ENCODE data around the gene SHISA6.

Gene SHISA6

DNA sequence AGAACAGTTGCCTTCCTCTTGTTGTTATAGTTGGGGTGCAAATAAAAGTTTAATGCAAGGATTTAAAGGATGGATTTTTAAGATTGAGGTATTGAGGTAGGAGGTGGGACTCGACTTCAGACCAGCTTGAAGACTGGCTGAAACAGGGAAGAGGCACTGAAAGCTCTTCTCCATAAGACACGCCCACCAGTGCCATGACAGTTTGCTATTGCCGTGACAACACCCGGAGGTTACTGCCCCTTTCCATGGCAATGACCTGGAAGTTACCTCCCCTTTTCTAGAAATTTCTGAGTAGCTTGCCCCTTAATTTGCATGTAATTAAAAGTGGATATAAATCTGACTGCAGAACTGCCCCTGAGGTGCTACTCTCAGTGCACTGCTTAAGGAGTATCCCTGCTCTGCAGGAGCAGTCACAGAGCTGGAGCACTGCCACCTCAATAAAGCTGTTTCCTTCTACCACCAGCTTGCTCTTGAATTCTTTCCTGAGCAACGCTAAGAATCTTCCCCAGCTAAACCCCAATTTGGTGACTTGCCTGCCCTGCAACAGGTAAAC lies 122.6 kb downstream of the SHISA6 start:
- no peak for DNase-seq

DNA sequence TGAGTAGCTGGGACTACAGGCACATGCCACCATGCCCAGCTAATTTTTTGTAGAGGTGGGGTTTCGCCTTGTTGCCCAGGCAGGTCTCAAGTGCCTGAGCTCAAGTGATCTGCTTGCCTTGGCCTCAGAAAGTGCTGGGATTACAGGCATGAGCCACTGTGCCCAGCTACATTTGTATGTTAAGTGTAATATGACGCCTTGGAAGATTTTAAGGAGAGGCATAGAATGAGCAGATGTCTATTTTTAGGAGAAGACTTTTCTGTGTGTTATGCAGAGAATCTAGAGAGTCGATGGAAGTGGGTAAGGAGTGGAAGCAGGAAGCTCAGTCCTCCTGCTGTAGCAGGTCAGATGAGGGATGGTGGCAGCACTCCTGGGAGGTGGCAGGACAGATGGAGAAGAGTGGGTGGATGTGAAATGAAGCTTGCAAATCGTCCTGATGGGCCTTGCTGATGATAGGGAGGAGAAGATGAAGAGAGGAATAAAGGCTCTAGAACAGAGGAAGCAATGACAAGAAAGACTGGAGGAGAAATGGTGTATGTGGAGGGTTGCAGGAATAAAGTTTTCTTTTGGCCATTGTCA lies 125.3 kb downstream of the SHISA6 start:
- DNase-seq, result no peak

DNA sequence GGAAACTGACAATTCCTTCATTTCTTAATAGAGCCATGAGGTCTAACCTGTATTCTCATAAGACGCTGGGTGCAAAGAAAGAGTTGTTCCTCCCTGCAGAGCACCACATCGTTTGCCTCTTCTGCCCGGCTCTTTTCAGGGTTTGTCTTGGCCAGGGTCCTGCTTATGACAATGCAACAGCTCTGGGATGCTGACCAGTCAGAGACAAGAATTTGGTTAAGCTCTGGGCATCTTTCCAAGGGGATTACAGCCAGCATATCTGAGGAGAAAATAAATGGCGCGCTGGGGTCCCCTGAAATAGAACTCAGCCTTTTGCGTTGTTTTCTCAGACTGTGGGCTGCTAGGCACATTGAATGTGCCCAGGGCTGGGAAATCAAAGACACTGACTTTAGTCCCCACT lies 128.6 kb downstream of the SHISA6 start:
- no peak for DNase-seq

DNA sequence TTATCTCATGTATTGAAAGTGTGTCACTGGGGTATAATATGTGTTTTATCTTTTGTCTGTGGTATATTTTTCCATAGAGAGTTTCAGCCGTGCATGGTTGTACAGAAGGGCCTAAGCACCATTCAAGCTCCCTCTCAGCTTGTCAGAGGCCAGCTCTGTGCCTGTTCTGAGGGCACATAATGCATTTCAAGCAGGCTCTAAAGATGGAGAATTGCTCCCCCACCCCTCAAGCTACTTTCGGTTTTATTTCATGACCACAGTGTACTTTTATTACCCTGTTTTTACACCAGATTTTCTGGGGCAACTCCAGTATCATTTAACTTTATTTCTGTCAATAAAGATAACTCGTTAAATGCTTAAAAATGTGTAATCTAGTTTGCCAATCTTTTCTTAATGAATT lies 131.7 kb downstream of the SHISA6 start:
- no peak for DNase-seq

GRCh38 chr17:11378506-11378905 lies 137.5 kb downstream of the SHISA6 start:
- DNase-seq, result no peak

DNA sequence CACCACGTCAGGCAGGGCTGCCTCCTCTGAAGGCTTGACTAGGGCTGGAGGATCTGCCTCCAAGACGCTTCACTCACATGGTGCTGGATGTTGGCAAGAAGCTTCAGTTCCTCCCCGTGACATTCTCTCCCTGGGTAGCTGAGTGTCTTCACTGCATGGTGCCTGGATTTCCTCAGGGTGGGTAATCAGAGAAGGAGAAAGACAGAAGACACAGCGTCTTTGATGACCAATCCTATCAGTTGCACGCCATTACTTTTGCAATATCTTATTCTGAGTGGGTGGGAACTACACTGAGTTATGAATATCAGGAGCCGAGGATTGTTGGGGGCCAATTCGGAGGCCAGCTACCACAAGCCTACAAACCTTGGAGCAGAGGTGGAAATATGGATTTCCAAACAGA lies 139.7 kb downstream of the SHISA6 start:
- DNase-seq, result no peak

DNA sequence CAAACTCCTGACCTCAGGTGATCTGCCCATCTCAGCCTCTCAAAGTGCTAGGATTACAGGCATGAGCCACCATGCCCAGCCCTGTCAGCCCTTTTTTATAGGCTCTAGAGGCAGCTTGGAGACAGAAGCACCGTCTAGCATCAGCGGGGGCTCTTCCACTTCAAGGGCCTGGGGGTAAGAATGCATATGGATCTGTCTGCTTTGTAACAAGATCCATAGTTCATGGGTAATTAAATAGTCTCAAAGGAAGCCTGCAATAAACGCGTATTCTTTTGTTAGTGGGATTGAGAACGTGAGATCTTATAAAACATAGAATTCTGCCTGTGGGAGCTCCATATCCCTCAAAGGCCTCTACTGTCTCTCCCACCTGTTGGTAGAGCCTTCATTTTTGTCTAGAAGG lies 142.1 kb downstream of the SHISA6 start:
- no peak for DNase-seq

DNA sequence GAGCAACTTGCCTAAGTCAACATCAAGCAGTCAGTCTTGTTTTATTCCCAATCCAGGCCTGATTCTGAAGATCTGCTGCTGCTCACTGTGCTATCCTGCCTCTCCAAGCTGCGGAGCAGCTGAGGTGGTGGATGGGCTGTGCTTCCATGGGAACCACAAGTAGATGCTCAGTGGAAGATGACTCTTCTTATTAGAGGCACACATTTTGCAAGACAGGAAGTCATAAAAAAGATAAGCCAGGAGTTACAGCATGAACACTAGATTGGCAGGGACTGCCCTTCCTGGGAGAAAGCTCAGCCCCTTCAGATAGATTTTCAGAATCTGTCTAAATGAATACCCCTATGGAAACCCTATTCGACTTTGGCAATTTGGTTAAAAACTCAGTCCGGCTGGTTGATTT lies 143.1 kb downstream of the SHISA6 start:
- DNase-seq, result no peak

DNA sequence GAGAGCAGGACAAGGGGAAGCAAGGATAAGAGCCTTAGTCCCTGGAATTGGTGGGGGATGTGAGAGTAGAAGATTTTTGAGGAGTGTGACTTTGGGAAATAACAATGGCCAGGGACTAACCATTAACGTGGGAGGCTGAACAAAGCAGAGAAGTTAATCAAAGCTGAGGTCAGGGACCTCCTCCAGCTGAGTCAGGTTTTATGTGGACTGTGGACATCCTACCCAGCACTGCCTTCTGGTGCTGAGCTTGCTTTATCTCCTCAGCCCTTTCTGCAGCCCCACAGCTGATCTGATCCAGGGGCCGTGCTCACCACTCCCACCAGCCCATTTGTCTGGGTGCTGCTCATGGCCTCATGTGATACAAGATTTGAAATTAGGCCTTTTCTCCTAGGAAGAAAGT lies 146.6 kb downstream of the SHISA6 start:
- no peak for DNase-seq

DNA sequence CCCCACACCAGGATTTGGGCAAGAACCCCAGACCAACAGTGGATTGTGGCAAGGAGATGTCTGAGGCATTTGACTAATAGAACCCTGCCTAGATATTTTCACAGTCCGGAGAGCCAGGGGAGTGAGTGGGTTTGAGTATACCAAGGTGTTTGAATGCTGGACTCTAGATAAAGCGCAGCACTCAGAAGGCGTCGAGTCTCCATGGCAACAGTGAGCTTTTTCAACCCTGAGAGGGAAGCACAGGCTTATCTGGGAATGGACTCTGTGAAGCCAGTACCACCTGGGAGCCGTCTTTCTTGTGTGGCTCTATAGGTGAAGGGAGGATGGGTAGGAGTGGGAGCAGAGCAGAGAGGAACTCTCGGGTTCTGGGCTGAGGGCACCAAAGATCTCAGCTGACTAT lies 147.0 kb downstream of the SHISA6 start:
- DNase-seq, result no peak

- no peak for DNase-seq
Measured at GRCh38 chr17:11389583-11389982, 148.6 kb downstream of the SHISA6 start.

- no peak for DNase-seq
Measured at GRCh38 chr17:11391134-11391533, 150.1 kb downstream of the SHISA6 start.

GRCh38 chr17:11404431-11405276 lies 163.6 kb downstream of the SHISA6 start:
- DNase-seq, result no peak

DNA sequence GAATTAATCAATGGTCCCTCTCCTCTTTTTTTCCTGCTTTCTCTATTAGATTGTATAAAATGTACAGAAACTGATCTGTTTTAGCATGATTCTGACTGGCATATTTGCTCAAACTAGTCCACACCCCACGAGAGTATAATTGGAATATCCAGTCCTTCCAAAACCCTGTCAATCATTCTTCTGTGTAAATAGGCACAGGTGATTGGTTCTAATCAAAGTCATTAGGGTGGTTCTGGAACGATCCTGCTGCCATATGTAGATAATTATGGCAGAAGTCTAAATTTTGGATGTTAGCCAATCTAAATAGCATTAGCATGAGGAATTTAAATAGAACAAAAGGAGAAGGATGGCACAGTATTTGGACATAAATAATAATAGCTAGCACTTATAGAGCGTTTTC lies 165.7 kb downstream of the SHISA6 start:
- no peak for DNase-seq

DNA sequence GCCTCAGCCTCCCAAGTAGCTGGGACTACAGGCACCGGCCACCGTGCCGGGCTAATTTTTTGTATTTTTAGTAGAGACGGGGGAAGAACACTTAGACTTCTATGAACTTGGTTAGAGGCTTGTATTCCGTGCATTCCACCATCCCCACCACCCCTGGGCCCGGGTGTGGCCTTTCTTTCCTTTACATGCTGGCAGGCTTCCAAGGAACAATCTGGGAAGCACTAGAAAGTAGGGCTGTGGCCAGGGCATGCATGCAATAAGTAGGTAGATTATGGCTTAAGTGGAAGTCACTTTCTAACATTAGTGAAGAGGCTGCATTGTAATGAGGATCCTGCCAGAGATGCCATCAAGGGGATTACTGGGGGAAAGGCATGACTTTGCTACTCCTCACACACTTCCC lies 171.6 kb downstream of the SHISA6 start:
- no peak for DNase-seq

DNA sequence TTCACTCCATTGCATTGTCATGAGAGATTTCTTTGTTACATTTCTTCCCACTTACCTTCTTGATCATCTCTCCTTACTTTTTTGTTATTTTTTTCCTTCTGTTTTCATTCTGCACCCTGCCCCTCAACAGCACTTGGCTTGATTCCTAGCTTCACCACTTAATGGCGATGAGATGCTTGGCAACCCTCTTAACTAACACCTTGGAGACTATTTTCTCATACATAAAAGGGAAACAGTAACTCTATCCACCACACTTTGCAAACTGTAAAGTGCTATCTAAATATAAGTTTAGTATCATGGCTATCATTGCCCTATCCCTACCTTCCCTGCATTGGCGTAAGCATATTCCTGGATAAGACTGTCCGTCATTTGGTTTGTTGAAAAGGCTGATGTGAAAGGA lies 177.3 kb downstream of the SHISA6 start:
- DNase-seq, result no peak

DNA sequence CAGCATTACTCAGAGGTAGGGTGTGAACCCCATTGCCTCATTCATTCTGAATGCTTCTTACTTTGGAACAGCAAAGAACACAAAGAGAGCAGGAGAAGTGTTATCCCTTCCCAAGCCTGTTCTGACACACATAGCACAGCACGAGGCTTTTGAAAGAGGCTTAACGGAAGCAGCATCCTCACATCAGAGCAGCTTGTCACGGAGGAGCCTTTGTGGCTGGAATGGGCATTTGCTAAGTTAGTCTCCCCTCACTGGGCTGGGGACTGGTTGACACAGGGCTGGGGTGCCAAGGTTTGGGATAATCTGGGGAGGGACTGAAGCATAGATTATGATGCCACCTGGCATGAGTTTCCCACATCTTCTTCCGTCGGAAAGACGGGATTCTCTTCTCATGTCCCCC lies 189.7 kb downstream of the SHISA6 start:
- DNase-seq, result no peak

DNA sequence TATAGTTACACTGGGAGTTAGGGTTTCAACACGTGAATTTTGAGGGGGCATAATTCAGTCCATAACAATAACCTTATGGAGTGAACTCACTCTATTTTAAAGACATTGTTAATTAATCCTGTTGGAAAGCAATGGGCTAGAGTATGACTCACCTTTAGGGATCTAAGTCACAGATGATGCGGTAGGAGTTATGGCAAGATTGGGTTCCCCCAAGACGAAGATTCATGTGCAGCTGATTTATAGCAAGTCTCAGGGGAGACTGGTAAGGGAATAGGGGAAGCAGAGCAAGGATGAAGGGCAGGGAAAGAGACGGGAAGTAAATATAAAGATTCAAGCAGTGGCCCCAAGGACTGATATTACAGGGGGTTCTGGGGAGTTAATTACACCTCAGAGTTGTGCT lies 197.7 kb downstream of the SHISA6 start:
- no peak for DNase-seq

GRCh38 chr17:11441004-11441403 lies 200.0 kb downstream of the SHISA6 start:
- DNase-seq, result no peak

- DNase-seq, result no peak
Measured at GRCh38 chr17:11446316-11446715, 205.3 kb downstream of the SHISA6 start.

DNA sequence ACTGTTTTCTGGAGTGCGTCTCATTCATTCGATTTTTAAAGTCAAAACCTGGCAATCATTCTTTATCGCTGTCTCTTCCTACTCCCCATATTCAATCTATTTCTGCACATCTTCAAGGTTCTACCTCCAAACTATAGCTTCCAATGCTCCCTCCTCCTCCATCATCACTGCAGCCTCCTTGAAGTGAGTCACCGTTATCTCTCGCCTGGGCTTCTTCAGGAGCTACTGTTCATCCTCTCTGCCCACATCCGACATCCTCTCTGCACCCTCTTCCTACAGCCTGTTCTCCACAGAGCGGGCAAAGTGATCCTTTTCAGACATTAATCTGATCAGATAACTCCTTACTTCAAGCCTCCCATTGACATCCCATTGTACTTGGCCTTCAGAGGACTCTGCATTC lies 213.1 kb downstream of the SHISA6 start:
- DNase-seq, result no peak

DNA sequence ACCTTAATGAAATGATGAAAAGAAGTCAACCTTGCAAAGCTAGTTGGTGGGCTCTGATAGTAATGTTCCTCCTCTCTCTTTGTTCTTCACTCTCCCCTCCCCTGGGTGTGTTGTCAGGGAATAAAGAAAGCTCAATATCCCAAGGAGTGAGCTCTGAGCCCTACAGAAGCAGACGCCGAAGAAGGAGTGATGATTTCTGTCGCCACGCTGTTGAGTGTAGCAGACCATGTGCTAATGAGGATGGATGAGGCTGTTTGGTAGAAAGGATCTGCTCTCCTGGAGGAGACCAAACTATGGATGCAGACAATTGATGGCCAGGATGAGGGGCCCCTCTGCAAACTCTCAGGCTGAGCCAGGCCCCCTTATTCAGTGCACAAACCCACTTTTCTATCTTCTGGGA lies 217.3 kb downstream of the SHISA6 start:
- DNase-seq, result no peak

GRCh38 chr17:11459861-11460331 lies 218.9 kb downstream of the SHISA6 start:
- no peak for DNase-seq

- DNase-seq, result no peak
Measured at GRCh38 chr17:11461993-11462548, 221.1 kb downstream of the SHISA6 start.

Data from activated CD4-positive, CD25-positive, alpha-beta regulatory T cell treated with anti-CD3 and anti-CD28 coated beads, Interleukin-2, amount 50 U/mL, for 72 hours (primary cell).